GM23338 (cell line): ENCODE results near the gene CXorf49. TPM values are rescaled to one million over a fixed set of nuclear protein-coding genes. Genes with fewer than 3 reads are reported as not detected.

Experiments used
- ATAC-seq: fragments of 200-7000 bp; cut with Tn5 transposase; 3 replicates; pipeline ENCODE4 v1.9.1; 2020
- DNase-seq: peaks from one replicate; pipeline ENCODE4 v3.0.0-alpha.2; 2015; ENCODE audit warnings: low spot score
- H2AFZ ChIP-seq: fragments of 200-600 bp; sonication (generic); 2 replicates; pipeline ENCODE4 v1.8.0; 2016; ENCODE audit warnings: antibody characterized with exemption, mild to moderate bottlenecking, moderate library complexity
- H3F3A ChIP-seq: fragments of 200-600 bp; sonication (generic); replicated peaks from 2 replicates; pipeline ENCODE4 v1.8.0; 2017; ENCODE audit warnings: antibody characterized with exemption, mixed run types, low read depth
- H3K27ac ChIP-seq: fragments of 200-600 bp; sonication (generic); 2 replicates; pipeline ENCODE4 v1.6.1; 2016; ENCODE audit warnings: low read depth
- H3K27me3 ChIP-seq: fragments of 200-600 bp; sonication (generic); 2 replicates; pipeline ENCODE4 v1.8.0; 2016; ENCODE audit warnings: mild to moderate bottlenecking, mixed run types, moderate library complexity; ENCODE audit not compliant: insufficient read depth
- H3K36me3 ChIP-seq: fragments of 200-600 bp; sonication (generic); 2 replicates; pipeline ENCODE4 v1.8.0; 2016; ENCODE audit warnings: mild to moderate bottlenecking; ENCODE audit not compliant: insufficient read depth
- H3K4me1 ChIP-seq: fragments of 200-600 bp; sonication (generic); 2 replicates; pipeline ENCODE4 v1.8.0; 2016; ENCODE audit warnings: mild to moderate bottlenecking, moderate library complexity; ENCODE audit not compliant: insufficient read depth
- H3K4me2 ChIP-seq: fragments of 200-600 bp; sonication (generic); 2 replicates; pipeline ENCODE4 v1.7.1; 2017; ENCODE audit warnings: mixed run types
- H3K4me3 ChIP-seq: fragments of 200-600 bp; sonication (generic); 2 replicates; pipeline ENCODE4 v1.6.1; 2016; ENCODE audit warnings: mixed run types
- H3K79me2 ChIP-seq: fragments of 200-600 bp; sonication (generic); replicated peaks from 2 replicates; pipeline ENCODE4 v1.8.0; 2017; ENCODE audit warnings: mild to moderate bottlenecking; ENCODE audit not compliant: insufficient read depth
- H3K9me2 ChIP-seq: fragments of 200-600 bp; sonication (generic); 2 replicates; pipeline ENCODE4 v1.8.0; 2017; ENCODE audit not compliant: insufficient read depth
- H4K20me1 ChIP-seq: fragments of 200-600 bp; sonication (generic); replicated peaks from 2 replicates; pipeline ENCODE4 v1.8.0; 2017; ENCODE audit warnings: mild to moderate bottlenecking; ENCODE audit not compliant: insufficient read depth
- H3K27ac Mint-ChIP-seq: 2 replicates; pipeline ENCODE4 v1.8.0; 2020; ENCODE audit warnings: inconsistent platforms, mild to moderate bottlenecking, moderate library complexity, mixed read lengths
- H3K27me3 Mint-ChIP-seq: 3 replicates; pipeline ENCODE4 v1.8.0; 2022; ENCODE audit warnings: low read depth, mild to moderate bottlenecking, moderate library complexity, mixed read lengths, inconsistent platforms; ENCODE audit not compliant: insufficient read depth, poor library complexity
- H3K36me3 Mint-ChIP-seq: 3 replicates; pipeline ENCODE4 v1.8.0; 2021; ENCODE audit warnings: low read depth, mild to moderate bottlenecking, inconsistent platforms, moderate library complexity, mixed read lengths
- H3K4me1 Mint-ChIP-seq: 3 replicates; pipeline ENCODE4 v1.8.0; 2020; ENCODE audit warnings: mild to moderate bottlenecking, inconsistent platforms, mixed read lengths
- H3K4me3 Mint-ChIP-seq: 3 replicates; pipeline ENCODE4 v1.8.0; 2021; ENCODE audit warnings: moderate library complexity, mild to moderate bottlenecking, inconsistent platforms, mixed read lengths
- H3K9me3 Mint-ChIP-seq: 3 replicates; pipeline ENCODE4 v1.8.0; 2020; ENCODE audit warnings: moderate library complexity, mild to moderate bottlenecking, inconsistent platforms, mixed read lengths
- CREB1 ChIP-seq: fragments of 250-450 bp; sonication (Bioruptor Pico); IDR thresholded peaks from 2 replicates; pipeline ENCODE4 v1.5.0; 2020; ENCODE audit warnings: low read depth, mild to moderate bottlenecking, moderate library complexity
- EZH2 ChIP-seq: fragments of 200-600 bp; sonication (generic); IDR thresholded peaks from one replicate; pipeline ENCODE4 v1.8.0; 2017; ENCODE audit warnings: antibody characterized with exemption, mild to moderate bottlenecking, low read depth; ENCODE audit not compliant: unreplicated experiment
- EZH2phosphoT487 ChIP-seq: fragments of 200-600 bp; sonication (generic); IDR thresholded peaks from one replicate; pipeline ENCODE4 v1.8.1; 2018; ENCODE audit warnings: antibody characterized with exemption; ENCODE audit not compliant: unreplicated experiment
- JUNB ChIP-seq: IDR thresholded peaks from one replicate; pipeline ENCODE4 v1.6.1; 2016; ENCODE audit warnings: antibody characterized with exemption; ENCODE audit not compliant: unreplicated experiment
- NANOG ChIP-seq: IDR thresholded peaks from 2 replicates; pipeline ENCODE4 v1.6.1; 2016; ENCODE audit warnings: antibody characterized with exemption, borderline replicate concordance
- POLR2AphosphoS5 ChIP-seq: IDR thresholded peaks from 2 replicates; pipeline ENCODE4 v1.6.1; 2016; ENCODE audit warnings: antibody characterized with exemption, low read depth
- STAT1 ChIP-seq: IDR thresholded peaks from one replicate; pipeline ENCODE4 v1.6.1; 2016; ENCODE audit warnings: antibody characterized with exemption; ENCODE audit not compliant: unreplicated experiment
- ZNF114 ChIP-seq: fragments of 250-450 bp; sonication (Bioruptor Pico); IDR thresholded peaks from 2 replicates; pipeline ENCODE4 v1.5.0; 2020; ENCODE audit warnings: mild to moderate bottlenecking, moderate library complexity
- ZNF331 ChIP-seq: fragments of 250-450 bp; sonication (Bioruptor Pico); IDR thresholded peaks from 2 replicates; pipeline ENCODE4 v1.5.0; 2020; ENCODE audit warnings: low read depth, mild to moderate bottlenecking, moderate library complexity
- polyA plus RNA-seq: library from polyadenylated mRNA; unstranded; fragments of >200 nt; fragmentation: Nextera tagmentation; extraction: Ambion mirVana; gene quantifications from 2 replicates; pipeline ENCODE4 v1.2.1, GENCODE V29; 2016
- total RNA-seq: library from RNA; depleted of rRNA; stranded (reverse); fragments of >200 nt; shearing (Covaris generic); gene quantifications from 2 replicates; pipeline ENCODE4 v1.2.3, GENCODE V29; 2014
- TF ChIP-seq, protein P1 (sequence below), 2 experiments: fragments of 200-600 bp in 1 of 2; sonication (generic) in 1 of 2; conservative IDR thresholded peaks; 2 replicates each; pipeline versions ENCODE4 v1.5.1 to v1.6.1; 2016 to 2017; ENCODE audit warnings: antibody characterized with exemption in 2 of 2, low read depth in 2 of 2, mild to moderate bottlenecking in 2 of 2, moderate library complexity in 1 of 2
- TF ChIP-seq, protein P2 (sequence below): fragments of 250-450 bp; sonication (Bioruptor Pico); IDR thresholded peaks from 2 replicates; pipeline ENCODE4 v1.5.0; 2020; ENCODE audit warnings: mild to moderate bottlenecking, moderate library complexity
- TF ChIP-seq, protein P3 (sequence below): IDR thresholded peaks from 2 replicates; pipeline ENCODE4 v1.6.1; 2016; ENCODE audit warnings: antibody characterized with exemption
- TF ChIP-seq, protein P4 (sequence below): IDR thresholded peaks from one replicate; pipeline ENCODE4 v1.6.1; 2018; ENCODE audit warnings: antibody characterized with exemption; ENCODE audit not compliant: unreplicated experiment

CXorf49 gene
- total and polyA plus RNA-seq, 2 experiments from 2014 or later: not detected

DNA sequence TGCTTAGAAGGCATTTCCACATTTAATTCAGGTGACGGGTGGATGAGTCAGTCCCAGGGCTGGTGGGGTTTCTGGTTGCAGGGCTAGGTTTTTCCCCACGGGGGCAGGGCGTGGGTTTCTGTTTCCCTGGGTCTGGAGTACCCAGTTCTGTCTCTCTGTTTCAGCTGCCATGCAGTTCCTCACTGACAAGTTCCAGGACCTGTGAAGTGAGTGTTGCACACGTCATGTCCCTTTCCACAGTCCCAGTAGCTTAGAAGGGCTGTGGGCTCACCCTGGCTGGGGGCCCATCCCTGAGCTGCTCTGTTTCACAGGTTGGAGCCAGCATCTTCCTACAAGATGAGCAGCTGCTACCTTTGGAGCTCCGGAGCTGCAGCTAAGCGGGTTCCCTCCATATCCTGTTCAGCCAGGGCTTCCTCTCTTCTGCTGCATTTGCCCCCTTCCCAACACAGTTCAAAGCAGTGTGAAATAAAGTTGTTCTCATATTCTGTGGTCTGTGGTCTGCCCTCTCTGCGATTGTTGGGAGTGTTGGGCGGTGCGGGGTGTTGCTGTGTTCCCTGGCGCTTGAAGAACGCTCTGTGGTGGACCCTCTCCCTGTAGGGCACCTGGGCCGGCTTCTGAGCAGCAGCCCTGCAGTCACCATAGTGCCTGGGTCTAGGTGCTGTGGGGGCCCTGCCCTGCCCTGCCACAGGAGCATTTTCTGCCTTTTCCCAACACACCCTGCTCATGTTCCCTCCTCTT is 46.9 kb downstream of the CXorf49 start:
- Histone ChIP-seq H3K27ac (no peak overlapping the region), H3K27me3 (no peaks in the 10 kb centered on the region), H3K36me3 (no peaks in the 10 kb centered on the region), H4K20me1 (no peaks in the 10 kb centered on the region), H3K4me3 (no peak overlapping the region), H3F3A (no peaks in the 10 kb centered on the region), H3K79me2 (no peaks in the 10 kb centered on the region), H3K4me1 (no peaks in the 10 kb centered on the region), H2AFZ (no peak overlapping the region), H3K9me2 (no peaks in the 10 kb centered on the region), H3K4me2 (no peak overlapping the region)
- no peak for DNase-seq
- ATAC-seq: no peak
- Mint-ChIP-seq H3K9me3 (peaks cover 7% of the 10 kb centered on the region; the same call in 2 of the 3 replicates), H3K27me3 (peaks cover 4% of the 10 kb centered on the region), H3K4me1 (no peaks in the 10 kb centered on the region; the same call in 2 of the 3 replicates), H3K27ac (no peak overlapping the region), H3K36me3 (no peaks in the 10 kb centered on the region; the same call in 2 of the 3 replicates), H3K4me3 (no peak overlapping the region)
- TF ChIP-seq STAT1 (no peak), ZNF331 (CRISPR knock-in tag) (no peak), CREB1 (CRISPR knock-in tag) (no peak), ZNF114 (CRISPR knock-in tag) (no peak), EZH2 (no peak), NANOG (no peak), JUNB (no peak), EZH2phosphoT487 (no peak), POLR2AphosphoS5 (no peak)
- TF ChIP-seq, protein P1, sequence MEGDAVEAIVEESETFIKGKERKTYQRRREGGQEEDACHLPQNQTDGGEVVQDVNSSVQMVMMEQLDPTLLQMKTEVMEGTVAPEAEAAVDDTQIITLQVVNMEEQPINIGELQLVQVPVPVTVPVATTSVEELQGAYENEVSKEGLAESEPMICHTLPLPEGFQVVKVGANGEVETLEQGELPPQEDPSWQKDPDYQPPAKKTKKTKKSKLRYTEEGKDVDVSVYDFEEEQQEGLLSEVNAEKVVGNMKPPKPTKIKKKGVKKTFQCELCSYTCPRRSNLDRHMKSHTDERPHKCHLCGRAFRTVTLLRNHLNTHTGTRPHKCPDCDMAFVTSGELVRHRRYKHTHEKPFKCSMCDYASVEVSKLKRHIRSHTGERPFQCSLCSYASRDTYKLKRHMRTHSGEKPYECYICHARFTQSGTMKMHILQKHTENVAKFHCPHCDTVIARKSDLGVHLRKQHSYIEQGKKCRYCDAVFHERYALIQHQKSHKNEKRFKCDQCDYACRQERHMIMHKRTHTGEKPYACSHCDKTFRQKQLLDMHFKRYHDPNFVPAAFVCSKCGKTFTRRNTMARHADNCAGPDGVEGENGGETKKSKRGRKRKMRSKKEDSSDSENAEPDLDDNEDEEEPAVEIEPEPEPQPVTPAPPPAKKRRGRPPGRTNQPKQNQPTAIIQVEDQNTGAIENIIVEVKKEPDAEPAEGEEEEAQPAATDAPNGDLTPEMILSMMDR (conservative IDR thresholded peaks at IDR 0.05; ENCODE audit: low read depth in 2 of 2): no peak
- TF ChIP-seq, protein P2, sequence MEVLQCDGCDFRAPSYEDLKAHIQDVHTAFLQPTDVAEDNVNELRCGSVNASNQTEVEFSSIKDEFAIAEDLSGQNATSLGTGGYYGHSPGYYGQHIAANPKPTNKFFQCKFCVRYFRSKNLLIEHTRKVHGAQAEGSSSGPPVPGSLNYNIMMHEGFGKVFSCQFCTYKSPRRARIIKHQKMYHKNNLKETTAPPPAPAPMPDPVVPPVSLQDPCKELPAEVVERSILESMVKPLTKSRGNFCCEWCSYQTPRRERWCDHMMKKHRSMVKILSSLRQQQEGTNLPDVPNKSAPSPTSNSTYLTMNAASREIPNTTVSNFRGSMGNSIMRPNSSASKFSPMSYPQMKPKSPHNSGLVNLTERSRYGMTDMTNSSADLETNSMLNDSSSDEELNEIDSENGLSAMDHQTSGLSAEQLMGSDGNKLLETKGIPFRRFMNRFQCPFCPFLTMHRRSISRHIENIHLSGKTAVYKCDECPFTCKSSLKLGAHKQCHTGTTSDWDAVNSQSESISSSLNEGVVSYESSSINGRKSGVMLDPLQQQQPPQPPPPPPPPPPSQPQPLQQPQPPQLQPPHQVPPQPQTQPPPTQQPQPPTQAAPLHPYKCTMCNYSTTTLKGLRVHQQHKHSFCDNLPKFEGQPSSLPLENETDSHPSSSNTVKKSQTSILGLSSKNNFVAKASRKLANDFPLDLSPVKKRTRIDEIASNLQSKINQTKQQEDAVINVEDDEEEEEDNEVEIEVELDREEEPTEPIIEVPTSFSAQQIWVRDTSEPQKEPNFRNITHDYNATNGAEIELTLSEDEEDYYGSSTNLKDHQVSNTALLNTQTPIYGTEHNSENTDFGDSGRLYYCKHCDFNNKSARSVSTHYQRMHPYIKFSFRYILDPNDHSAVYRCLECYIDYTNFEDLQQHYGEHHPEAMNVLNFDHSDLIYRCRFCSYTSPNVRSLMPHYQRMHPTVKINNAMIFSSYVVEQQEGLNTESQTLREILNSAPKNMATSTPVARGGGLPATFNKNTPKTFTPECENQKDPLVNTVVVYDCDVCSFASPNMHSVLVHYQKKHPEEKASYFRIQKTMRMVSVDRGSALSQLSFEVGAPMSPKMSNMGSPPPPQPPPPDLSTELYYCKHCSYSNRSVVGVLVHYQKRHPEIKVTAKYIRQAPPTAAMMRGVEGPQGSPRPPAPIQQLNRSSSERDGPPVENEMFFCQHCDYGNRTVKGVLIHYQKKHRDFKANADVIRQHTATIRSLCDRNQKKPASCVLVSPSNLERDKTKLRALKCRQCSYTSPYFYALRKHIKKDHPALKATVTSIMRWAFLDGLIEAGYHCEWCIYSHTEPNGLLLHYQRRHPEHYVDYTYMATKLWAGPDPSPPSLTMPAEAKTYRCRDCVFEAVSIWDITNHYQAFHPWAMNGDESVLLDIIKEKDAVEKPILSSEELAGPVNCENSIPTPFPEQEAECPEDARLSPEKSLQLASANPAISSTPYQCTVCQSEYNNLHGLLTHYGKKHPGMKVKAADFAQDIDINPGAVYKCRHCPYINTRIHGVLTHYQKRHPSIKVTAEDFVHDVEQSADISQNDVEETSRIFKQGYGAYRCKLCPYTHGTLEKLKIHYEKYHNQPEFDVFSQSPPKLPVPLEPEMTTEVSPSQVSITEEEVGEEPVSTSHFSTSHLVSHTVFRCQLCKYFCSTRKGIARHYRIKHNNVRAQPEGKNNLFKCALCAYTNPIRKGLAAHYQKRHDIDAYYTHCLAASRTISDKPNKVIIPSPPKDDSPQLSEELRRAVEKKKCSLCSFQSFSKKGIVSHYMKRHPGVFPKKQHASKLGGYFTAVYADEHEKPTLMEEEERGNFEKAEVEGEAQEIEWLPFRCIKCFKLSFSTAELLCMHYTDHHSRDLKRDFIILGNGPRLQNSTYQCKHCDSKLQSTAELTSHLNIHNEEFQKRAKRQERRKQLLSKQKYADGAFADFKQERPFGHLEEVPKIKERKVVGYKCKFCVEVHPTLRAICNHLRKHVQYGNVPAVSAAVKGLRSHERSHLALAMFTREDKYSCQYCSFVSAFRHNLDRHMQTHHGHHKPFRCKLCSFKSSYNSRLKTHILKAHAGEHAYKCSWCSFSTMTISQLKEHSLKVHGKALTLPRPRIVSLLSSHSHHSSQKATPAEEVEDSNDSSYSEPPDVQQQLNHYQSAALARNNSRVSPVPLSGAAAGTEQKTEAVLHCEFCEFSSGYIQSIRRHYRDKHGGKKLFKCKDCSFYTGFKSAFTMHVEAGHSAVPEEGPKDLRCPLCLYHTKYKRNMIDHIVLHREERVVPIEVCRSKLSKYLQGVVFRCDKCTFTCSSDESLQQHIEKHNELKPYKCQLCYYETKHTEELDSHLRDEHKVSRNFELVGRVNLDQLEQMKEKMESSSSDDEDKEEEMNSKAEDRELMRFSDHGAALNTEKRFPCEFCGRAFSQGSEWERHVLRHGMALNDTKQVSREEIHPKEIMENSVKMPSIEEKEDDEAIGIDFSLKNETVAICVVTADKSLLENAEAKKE (CRISPR knock-in tag): no peak
- TF ChIP-seq, protein P3, sequence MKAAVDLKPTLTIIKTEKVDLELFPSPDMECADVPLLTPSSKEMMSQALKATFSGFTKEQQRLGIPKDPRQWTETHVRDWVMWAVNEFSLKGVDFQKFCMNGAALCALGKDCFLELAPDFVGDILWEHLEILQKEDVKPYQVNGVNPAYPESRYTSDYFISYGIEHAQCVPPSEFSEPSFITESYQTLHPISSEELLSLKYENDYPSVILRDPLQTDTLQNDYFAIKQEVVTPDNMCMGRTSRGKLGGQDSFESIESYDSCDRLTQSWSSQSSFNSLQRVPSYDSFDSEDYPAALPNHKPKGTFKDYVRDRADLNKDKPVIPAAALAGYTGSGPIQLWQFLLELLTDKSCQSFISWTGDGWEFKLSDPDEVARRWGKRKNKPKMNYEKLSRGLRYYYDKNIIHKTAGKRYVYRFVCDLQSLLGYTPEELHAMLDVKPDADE: no peak
- TF ChIP-seq, protein P4, sequence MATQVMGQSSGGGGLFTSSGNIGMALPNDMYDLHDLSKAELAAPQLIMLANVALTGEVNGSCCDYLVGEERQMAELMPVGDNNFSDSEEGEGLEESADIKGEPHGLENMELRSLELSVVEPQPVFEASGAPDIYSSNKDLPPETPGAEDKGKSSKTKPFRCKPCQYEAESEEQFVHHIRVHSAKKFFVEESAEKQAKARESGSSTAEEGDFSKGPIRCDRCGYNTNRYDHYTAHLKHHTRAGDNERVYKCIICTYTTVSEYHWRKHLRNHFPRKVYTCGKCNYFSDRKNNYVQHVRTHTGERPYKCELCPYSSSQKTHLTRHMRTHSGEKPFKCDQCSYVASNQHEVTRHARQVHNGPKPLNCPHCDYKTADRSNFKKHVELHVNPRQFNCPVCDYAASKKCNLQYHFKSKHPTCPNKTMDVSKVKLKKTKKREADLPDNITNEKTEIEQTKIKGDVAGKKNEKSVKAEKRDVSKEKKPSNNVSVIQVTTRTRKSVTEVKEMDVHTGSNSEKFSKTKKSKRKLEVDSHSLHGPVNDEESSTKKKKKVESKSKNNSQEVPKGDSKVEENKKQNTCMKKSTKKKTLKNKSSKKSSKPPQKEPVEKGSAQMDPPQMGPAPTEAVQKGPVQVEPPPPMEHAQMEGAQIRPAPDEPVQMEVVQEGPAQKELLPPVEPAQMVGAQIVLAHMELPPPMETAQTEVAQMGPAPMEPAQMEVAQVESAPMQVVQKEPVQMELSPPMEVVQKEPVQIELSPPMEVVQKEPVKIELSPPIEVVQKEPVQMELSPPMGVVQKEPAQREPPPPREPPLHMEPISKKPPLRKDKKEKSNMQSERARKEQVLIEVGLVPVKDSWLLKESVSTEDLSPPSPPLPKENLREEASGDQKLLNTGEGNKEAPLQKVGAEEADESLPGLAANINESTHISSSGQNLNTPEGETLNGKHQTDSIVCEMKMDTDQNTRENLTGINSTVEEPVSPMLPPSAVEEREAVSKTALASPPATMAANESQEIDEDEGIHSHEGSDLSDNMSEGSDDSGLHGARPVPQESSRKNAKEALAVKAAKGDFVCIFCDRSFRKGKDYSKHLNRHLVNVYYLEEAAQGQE: no peak
